ENCODE results near the gene NCKAP5.

NCKAP5 gene

DNA sequence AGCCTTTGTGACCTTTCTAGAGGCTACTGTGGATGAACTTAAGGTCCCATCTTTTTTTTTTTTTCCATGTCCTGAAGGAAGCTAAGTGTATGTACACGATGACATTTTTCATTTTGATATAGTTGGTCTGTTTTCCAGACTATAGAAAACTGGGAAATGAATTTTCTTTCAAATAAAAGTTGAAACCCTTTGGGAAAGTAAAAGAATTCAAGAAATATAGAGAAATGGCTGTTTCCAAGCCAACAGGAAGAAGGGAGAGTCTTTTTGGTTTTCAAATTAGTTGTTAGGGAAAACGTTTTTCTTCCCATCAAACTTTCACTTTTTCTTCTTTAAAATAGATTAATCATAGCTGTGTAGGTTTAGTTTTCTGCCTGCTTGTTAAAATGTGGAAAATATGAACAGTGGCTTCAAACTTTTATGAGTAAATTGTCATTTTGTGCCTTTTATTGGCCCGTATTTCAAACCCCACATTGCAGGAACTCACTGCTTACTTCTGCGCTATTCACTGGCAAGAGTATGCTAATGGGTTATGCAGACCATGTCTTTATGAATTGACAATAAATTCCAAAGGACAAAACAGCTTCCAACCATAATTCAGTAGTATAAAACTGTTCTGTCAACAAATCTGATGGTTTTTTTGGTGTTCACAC is 870.6 kb downstream of the NCKAP5 start:
- DNase-seq (ENCODE audit: low read depth): no peak
- no peak overlapping the region for H3K4me3 ChIP-seq (ENCODE audit: low read depth, low read length)
- TF ChIP-seq CTCF (IDR thresholded peaks at IDR 0.05; ENCODE audit: control insufficient read depth, extremely low read depth, insufficient read depth): no peak

GRCh38 chr2:132692816-132693215 is 875.4 kb downstream of the NCKAP5 start:
- no peak for DNase-seq (ENCODE audit: low read depth)
- TF ChIP-seq CTCF (IDR thresholded peaks at IDR 0.05; ENCODE audit: control insufficient read depth, extremely low read depth, insufficient read depth): no peak
- H3K4me3 ChIP-seq (ENCODE audit: low read depth, low read length): no peak overlapping the region

DNA sequence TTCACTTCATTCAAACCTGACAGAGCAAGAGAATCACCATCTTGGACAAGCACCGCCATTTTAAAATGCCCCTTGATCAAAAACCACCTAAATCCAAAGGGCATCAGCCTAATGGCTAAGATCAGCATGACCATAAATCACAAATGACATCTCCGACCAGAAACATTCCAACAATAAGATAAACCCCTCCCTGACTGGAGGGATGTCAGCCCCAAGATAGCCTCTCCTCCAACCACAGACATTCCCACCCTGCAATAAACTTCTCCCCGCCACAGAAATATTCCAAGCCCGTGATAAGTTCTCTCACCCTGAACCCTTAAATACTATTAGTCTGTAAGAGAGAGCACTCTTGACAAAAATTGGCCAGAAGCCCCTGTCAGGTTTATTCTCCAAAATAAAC is 876.7 kb downstream of the NCKAP5 start:
- no peak for TF ChIP-seq CTCF (IDR thresholded peaks at IDR 0.05; ENCODE audit: control insufficient read depth, extremely low read depth, insufficient read depth)
- no peak for DNase-seq (ENCODE audit: low read depth)
- H3K4me3 ChIP-seq (ENCODE audit: low read depth, low read length): no peak overlapping the region

DNA sequence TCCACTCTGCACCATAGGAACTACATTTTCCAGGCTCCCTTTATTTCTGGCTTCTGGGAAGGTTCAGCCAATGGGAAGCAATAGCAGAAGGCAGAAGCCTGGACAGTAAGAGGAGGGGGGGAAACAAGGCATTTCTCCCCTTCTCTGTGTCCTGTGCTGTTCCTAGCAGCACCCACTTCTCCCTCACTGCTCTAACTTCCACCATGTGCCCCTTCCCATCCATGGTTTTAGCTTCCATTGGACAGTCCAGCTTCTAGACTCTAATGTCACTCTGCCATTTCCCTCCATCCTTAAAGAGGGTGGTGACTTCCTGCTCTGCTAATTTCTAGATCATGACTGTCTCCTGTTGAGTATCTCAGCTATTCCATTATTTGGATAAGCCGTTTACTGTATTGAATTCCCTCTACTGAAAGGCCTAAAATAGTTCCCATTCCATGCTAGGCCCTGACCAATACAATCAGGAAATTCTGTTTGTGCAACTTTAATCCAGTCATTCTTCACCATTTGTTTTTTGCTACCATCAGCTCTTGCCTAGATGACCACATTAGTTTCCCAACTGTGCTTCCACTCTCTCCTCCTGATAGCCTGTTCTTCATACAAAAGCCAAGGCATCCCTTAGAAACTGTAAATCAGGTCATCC is 877.5 kb downstream of the NCKAP5 start:
- DNase-seq (ENCODE audit: low read depth): no peak
- no peak for TF ChIP-seq CTCF (IDR thresholded peaks at IDR 0.05; ENCODE audit: control insufficient read depth, extremely low read depth, insufficient read depth)
- H3K4me3 ChIP-seq (ENCODE audit: low read depth, low read length): no peak overlapping the region

DNA sequence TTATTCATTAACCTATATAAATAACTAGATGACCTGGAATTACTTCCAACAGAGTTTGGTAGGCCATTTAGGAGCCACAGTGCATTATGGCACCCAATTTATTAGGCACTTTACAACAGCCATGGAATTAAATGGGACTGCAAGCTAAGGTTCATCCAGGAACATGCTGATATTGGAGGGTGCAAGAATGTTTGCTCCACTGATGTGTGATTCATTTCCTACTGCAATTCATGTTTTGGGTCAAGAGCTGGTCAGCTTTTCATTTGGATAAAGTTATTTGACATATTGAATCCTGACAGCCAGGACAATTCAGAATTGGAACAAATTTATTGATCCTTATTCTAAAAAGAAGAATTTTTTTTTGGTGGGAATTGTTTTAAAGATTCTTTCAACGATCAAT is 886.5 kb downstream of the NCKAP5 start:
- H3K4me3 ChIP-seq (ENCODE audit: low read depth, low read length): no peak overlapping the region
- TF ChIP-seq CTCF (IDR thresholded peaks at IDR 0.05; ENCODE audit: control insufficient read depth, extremely low read depth, insufficient read depth): no peak
- no peak for DNase-seq (ENCODE audit: low read depth)

GRCh38 chr2:132680544-132680943 is 887.7 kb downstream of the NCKAP5 start:
- TF ChIP-seq CTCF (IDR thresholded peaks at IDR 0.05; ENCODE audit: control insufficient read depth, extremely low read depth, insufficient read depth): no peak
- no peak for DNase-seq (ENCODE audit: low read depth)
- no peak overlapping the region for H3K4me3 ChIP-seq (ENCODE audit: low read depth, low read length)

- TF ChIP-seq CTCF (IDR thresholded peaks at IDR 0.05; ENCODE audit: control insufficient read depth, extremely low read depth, insufficient read depth): no peak
- no peak overlapping the region for H3K4me3 ChIP-seq (ENCODE audit: low read depth, low read length)
- no peak for DNase-seq (ENCODE audit: low read depth)
Measured at GRCh38 chr2:132678483-132678882, 889.8 kb downstream of the NCKAP5 start.

Data from LNCaP clone FGC (cell line).